CD4-positive, alpha-beta T cell treated with Interleukin-21 for 1 hour (primary cell): Measurements from ENCODE around the gene HTR2B.
"Not testable (repeated sequence)": the region's sequence is repeated elsewhere in the genome, so short reads cannot be mapped to it uniquely, and the experiment has no call there.

Experiments used
- DNase-seq: peaks from one replicate; pipeline ENCODE4 v3.0.0-alpha.2; 2020

Gene HTR2B

DNA sequence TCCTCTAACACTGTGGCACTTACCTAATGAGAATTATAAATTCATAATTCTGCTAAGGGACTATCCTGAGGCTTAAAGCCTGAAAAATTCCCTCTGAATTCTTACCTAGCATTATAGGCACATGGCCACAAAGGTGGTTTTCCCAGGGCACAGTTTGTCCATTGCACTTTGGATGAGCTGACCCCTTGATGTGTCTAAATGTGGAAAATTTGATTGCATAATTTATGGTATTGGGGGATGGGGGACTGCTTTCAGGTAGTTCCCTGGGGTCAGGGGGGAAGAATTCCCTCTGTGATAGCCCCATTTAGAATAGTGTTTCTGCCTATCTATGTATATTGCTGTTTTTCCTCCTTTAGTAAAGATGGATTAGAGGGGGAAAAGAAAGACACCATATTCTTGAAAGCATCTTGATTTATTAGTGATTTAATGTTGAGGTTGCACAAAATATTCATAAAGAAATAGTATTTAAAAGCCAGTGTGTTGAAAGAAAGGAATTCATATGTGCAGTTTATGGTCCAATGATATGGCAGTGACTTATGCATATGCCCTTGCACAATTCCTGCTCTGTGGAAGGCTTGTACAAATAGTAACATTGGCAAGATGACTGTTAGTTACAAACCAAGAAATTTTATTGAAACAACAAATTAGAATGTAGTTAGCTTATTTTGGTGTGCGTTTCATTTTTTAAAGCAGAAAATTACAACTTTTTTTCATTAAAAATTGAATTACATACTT lies 8.7 kb upstream of the HTR2B start:
- DNase-seq, result no peak

DNA sequence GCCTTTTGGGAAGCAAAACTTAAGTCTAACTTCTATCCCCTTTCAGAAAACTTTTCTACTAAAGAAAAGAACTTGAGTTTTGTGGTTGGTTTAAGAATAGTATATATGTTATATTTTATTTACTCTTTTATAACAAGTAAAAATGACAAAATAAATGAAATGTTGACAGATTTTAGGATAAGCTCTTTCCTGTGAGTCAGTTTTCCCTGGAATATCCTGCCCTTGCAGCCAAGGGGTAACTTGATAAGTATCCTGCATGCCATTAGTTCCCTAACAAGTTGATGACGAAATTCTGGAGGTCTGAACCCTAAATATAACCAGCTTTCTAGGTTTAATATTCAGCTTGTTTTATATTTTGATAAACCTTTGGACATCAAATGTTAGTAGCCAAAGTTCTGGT lies 7.3 kb upstream of the HTR2B start:
- DNase-seq, result no peak

GRCh38 chr2:231130336-231131056 lies 5.7 kb upstream of the HTR2B start:
- DNase-seq, result no peak

DNA sequence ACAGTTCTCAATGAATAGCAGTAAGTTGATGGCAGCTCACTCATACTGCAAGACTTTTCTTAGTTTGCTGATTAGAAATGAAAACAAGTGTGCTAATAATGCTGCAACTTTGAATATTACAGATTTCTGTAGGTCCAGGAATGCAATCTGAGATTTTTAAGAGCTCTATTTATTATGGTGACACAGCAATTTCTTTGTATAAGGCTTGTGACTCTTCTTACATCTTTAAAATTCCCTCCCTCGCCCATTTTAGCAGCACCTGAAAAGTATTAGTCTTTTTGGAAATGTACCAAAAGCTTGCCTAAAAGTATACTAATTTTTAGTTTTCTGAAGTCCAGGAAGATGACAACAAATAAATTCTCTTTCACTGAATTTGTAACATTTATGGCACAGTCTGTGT lies 4.4 kb upstream of the HTR2B start:
- no peak for DNase-seq

DNA sequence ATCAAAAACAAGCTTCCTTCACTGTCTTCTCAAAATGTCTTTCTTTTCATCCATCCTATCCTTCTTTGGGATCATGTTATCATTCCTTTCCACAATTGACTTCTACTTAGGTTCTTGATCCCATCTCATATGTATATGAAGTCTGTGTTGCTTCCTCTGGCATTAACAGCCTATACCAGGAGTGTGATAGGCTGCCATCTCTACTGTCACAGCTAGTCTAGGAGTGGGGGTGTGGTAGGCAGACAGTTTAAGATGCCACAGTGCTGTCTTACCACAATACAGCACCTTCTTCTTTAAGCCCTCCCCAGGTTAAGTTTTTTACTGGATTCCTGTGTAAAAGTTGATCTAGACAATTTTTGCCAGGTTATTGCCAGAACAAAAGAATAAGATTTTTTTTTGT lies 3.7 kb upstream of the HTR2B start:
- no peak for DNase-seq

- DNase-seq, result no peak
Measured at GRCh38 chr2:231127936-231128335, 3.1 kb upstream of the HTR2B start.

DNA sequence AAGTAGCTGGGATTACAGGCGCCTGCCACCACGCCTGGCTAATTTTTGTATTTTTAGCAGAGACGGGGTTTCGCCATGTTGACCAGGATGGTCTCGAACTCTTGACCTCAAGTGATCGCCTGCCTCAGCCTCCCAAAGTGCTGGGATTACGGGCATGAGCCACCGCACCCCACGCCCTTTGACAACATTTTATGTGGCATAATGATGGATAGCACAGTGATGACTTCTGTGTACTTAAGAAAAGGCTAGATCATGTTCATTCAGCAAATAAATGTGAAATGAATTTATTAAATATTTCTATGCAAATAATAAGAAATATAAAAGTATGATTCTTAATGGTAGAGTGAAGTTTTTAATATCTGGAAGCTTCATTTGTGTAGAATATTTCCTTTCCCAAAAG lies 2.6 kb upstream of the HTR2B start:
- DNase-seq, result no peak

DNA sequence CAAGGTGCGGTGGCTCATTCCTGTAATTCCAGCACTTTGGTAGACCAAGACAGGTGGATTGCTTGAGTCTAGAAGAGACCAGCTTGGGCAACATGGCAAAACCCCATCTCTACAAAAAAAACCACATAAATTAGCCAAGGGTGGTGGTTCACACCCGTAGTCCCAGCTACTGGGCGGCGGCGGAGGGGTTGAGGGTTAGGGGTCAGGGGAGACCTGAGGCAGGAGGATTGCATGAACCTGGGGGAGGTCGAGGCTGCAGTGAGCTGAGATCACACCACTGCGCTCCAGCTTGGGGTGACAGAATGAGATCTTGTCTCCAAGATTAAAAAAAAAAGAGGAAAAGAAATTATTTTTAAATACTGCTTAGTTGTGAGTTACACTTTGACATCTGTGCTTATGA lies 1.3 kb upstream of the HTR2B start:
- no peak for DNase-seq

DNA sequence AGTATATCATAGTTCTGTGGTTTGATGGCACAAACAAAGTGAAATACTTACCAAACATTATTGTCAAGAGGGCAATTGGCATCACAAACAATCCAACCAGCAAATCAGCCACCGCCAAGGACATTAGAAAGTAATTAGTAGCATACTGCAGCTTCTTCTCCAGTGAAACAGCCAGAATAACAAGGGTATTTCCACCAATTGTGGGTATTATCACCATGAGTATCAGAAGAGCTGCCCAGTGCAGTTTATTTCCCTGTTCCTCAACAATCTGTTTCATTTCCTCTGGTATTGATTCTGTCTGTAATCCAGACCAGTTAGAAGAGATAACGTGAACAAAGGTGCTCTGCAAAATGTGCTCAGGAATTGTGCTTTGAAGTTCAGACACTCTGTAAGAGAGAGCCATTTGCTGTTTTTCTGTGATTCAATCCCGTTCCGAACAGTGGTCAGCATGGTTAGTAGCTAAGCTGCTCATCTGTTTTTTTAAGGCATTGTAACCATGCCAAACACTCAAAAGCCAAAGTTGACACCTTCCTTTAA lies 1.4 kb downstream of the HTR2B start:
- no peak for DNase-seq

DNA sequence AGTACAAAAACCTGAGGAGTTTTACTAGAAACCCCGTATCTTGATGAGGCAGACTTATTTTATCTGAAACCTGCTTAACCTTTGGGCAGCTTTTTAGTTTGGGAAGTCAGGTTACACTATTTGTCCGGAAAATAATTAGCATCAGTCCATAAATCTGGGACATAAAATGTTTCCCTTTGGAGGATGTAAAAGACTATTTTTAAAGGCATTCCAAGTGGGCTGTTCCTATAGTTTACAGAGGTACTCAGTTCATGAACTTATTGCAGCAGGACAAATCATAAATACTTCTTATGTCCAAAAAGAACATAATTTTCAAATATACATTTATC lies 6.3 kb downstream of the HTR2B start:
- DNase-seq, result no peak

- DNase-seq, result no peak
Measured at GRCh38 chr2:231117922-231118613, 6.8 kb downstream of the HTR2B start.

DNA sequence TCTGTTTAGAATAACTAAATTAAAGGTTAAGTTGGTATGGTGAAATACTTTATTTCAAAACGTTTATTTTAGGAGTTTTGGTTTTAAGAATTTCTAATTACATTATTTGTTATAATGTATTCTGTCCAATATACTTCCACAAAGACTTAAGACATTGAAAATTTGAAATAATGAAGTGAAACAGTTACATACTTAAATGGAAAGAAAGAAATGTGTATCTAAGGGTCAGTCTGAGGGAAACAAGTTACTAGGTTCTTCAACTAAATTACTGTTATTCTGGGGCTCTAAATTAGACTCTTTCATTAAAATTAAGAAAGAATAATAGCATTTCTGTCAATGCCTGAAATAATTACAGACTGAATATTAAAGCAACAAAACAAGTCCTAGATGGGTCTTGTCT lies 7.7 kb downstream of the HTR2B start:
- DNase-seq, result no peak

GRCh38 chr2:231115651-231116050 lies 9.2 kb downstream of the HTR2B start:
- DNase-seq, result no peak

DNA sequence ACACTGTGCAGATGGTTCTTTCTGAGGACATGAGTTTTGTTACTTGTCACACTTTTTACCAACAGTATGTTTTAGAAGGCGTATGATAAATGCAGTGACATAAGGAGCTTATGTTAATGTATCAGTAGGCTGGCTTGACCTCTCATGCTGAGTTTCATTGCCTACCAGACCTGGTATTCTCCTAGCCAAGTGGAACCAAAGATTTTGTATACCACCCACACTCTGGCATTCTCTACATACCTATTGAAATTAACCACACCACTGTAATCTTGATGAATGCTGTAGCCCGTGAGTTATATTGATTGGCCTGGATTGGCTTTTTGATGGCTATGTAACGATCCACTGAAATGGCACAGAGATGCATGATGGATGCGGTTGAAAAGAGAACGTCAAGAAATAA lies 11.4 kb downstream of the HTR2B start:
- no peak for DNase-seq

GRCh38 chr2:231111987-231112386 lies 12.9 kb downstream of the HTR2B start:
- no peak for DNase-seq

DNA sequence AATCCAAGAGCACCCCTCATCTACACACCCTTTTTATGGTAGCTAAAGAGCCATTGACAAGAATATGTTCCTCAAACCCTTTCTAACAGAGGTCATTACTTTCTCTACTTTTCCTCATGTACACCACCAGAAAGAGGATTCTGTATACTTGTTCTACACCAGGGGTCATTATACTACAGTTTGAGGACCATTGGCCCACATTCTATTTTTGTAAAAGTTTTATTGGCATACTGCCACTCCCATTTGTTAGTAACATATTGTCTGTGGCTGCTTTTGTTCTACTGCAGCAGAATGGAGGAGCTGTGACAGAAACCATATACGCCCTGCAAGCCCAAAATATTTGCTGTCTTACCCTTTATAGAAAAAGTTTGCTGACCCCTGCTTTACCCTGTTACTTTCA lies 14.3 kb downstream of the HTR2B start:
- DNase-seq, result no peak

DNA sequence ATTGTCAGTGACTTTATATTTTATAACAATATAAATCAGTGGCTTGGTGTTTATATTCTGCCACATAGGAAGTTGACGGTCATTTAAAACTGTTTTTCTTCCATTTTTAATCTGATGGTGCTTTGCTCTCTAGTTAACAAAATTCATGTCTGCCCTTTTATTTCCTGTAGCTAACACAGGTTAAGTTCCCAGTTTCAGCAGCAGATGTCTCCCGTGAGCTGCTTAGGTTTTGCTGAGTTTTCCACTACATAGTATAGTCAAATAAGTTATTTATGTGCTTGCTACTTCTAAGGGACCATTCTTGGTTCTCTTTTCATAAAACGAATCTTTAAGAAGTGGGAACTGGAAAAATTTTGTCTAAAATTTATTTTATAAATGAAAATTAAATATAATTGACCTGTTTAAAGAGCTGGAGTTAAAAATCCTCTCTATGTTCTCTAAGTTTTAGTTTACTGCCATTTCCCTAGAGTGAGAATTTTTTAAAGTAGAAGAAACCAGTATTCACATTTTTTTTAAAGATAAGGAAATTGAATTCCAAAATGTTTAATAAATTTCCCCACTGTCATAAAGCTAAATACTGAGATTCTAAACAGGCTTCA lies 20.6 kb downstream of the HTR2B start:
- DNase-seq, result peak; percentile 65

DNA sequence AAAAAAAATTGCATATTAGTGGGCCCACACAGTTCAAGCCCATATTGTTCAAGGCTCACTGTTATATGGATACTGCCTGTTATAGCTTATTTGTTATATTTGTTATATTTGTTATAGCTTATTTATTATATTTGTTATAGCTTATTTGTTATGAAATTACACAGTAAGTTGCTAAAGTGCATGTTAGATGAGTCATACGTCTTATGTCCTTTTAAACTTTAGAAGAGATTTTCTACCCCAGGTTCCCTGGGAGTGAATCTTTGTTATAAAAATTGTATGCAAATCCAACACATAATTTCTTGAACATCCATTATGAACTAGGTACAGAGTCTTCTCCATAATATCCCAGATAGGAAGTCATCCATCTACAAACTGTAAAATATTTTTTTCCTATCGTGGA lies 22.1 kb downstream of the HTR2B start:
- no peak for DNase-seq

GRCh38 chr2:231100990-231101389 lies 23.9 kb downstream of the HTR2B start:
- DNase-seq, result no peak

DNA sequence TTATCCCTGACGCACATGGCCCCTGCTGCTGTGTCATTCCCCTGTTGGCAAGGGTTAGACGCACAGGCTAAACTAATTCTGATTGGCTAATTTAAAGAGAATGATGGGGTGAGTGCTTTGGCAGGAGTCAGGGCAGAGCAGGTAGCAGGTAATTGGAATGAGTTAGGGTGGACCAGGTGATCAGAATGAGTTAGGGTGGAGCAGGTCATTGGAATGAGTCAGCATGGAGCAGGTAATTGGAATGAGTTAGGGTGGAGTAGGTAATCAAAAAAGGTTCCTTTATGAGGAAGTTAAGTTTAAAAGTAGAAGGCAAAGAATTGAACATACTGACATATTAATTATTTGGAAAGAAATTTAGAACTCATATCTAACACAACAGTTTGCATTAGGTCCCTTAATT lies 24.5 kb downstream of the HTR2B start:
- not testable (repeated sequence) for DNase-seq

GRCh38 chr2:231099918-231100317 lies 24.9 kb downstream of the HTR2B start:
- DNase-seq, result no peak

DNA sequence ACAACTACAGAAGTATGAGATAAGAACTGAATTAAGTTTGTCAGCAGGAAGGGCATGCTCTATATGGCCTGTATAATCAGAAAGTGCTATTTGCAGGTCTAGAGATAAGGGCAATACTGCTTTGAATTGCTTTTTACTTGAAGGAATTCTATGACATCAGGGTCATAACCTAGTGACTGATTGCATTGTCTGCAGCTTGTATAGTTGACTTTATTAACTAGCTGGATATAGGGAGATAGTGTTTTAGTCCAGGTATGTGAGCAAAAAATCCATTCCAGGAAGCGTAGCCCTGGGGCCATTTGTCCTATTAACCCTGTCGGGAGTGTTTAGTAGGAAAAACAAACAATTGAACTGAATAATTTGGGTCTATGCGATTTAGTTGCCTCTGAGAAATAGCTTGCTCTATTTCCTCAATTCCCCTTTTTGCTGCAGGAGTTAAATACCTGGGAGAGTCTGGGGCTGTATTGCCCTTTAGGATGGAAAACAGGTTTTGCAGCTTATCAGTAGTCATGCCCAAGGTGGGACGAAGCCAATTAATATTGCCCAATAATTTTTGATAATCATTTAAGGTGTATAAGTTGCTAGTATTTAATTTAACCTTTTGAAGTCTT lies 30.0 kb downstream of the HTR2B start:
- DNase-seq, result no peak

GRCh38 chr2:231093933-231094332 lies 30.9 kb downstream of the HTR2B start:
- no peak for DNase-seq
